Measurements from ENCODE around the gene TMEM270.
A peak's percentile ranks its signal among the peaks of the same experiment; 100 is the strongest.
"Not testable (repeated sequence)": the region's sequence is repeated elsewhere in the genome, so short reads cannot be mapped to it uniquely, and the experiment has no call there.

The TMEM270 gene

GRCh38 chr7:73860859-73861258 lies at the start of gene TMEM270:
TSS of gene TMEM270 (plus strand) at chr7:73861159. CDS start at chr7:73861195, 36 bp downstream.
- no peak for DNase-seq (ENCODE audit: low spot score)

- peak; percentile 44 for DNase-seq (ENCODE audit: low spot score)
Measured at GRCh38 chr7:73811760-73812168, 49.2 kb upstream of the TMEM270 start.

- DNase-seq (ENCODE audit: low spot score): no peak
Measured at GRCh38 chr7:73812996-73813395, 48.0 kb upstream of the TMEM270 start.

- DNase-seq (ENCODE audit: low spot score): no peak
Measured at GRCh38 chr7:73815436-73815835, 45.5 kb upstream of the TMEM270 start.

GRCh38 chr7:73817121-73817520 lies 43.8 kb upstream of the TMEM270 start:
- no peak for DNase-seq (ENCODE audit: low spot score)

GRCh38 chr7:73820013-73820412 lies 40.9 kb upstream of the TMEM270 start:
- no peak for DNase-seq (ENCODE audit: low spot score)

GRCh38 chr7:73821597-73822285 lies 39.2 kb upstream of the TMEM270 start:
- not testable (repeated sequence) for DNase-seq (ENCODE audit: low spot score)

- DNase-seq (ENCODE audit: low spot score): no peak
Measured at GRCh38 chr7:73822319-73823173, 38.4 kb upstream of the TMEM270 start.

GRCh38 chr7:73823257-73823656 lies 37.7 kb upstream of the TMEM270 start:
- no peak for DNase-seq (ENCODE audit: low spot score)

GRCh38 chr7:73823873-73824592 lies 36.9 kb upstream of the TMEM270 start:
- DNase-seq (ENCODE audit: low spot score): no peak

GRCh38 chr7:73824986-73825385 lies 36.0 kb upstream of the TMEM270 start:
- DNase-seq (ENCODE audit: low spot score): no peak

- peak; percentile 15 for DNase-seq (ENCODE audit: low spot score)
Measured at GRCh38 chr7:73827567-73828106, 33.3 kb upstream of the TMEM270 start.

- DNase-seq (ENCODE audit: low spot score): peak; percentile 19
Measured at GRCh38 chr7:73828107-73828803, 32.7 kb upstream of the TMEM270 start.

GRCh38 chr7:73828972-73829371 lies 32.0 kb upstream of the TMEM270 start:
- DNase-seq (ENCODE audit: low spot score): no peak

- no peak for DNase-seq (ENCODE audit: low spot score)
Measured at GRCh38 chr7:73829505-73829904, 31.5 kb upstream of the TMEM270 start.

GRCh38 chr7:73829921-73830680 lies 30.9 kb upstream of the TMEM270 start:
- DNase-seq (ENCODE audit: low spot score): no peak

GRCh38 chr7:73830681-73831583 lies 30.0 kb upstream of the TMEM270 start, which contains the start of gene CLDN4:
TSS of gene CLDN4 (plus strand) at chr7:73830996. CDS start at chr7:73831202, 206 bp downstream.
- no peak for DNase-seq (ENCODE audit: low spot score)

GRCh38 chr7:73831584-73831833 lies 29.4 kb upstream of the TMEM270 start:
- DNase-seq (ENCODE audit: low spot score): no peak

GRCh38 chr7:73831834-73832651 lies 28.9 kb upstream of the TMEM270 start:
- DNase-seq (ENCODE audit: low spot score): no peak
